Ovary (tissue), 9 donors: ENCODE measurements around the gene NSMCE1. TPM values are rescaled to one million over a fixed set of nuclear protein-coding genes. Genes with fewer than 3 reads are reported as not detected.

Experiments used
- DNase-seq, 5 donors: peaks; one replicate each; pipeline ENCODE4 v3.0.0-alpha.2; 2019 to 2020
- H3K27ac ChIP-seq, 2 donors: fragments of 200-600 bp; one replicate each; pipeline versions ENCODE4 v1.5.1 to v1.8.0; 2019 to 2022
- H3K27me3 ChIP-seq: fragments of 200-600 bp; one replicate; pipeline ENCODE4 v1.8.0; 2022
- H3K36me3 ChIP-seq: fragments of 200-600 bp; sonication (generic); one replicate; pipeline ENCODE4 v1.5.1; 2019
- H3K4me1 ChIP-seq: one replicate; pipeline ENCODE4 v1.8.1; 2013; ENCODE audit warnings: mild to moderate bottlenecking, moderate library complexity; ENCODE audit not compliant: insufficient read depth
- H3K4me3 ChIP-seq: fragments of 200-600 bp; sonication (generic); one replicate; pipeline ENCODE4 v1.5.1; 2017
- H3K9me3 ChIP-seq, 2 donors: fragments of 200-600 bp in 1 of 2; sonication (generic) in 1 of 2; one replicate each; pipeline versions ENCODE4 v1.5.1 to v1.8.1; 2013 to 2019; ENCODE audit warnings: mild to moderate bottlenecking in 1 of 2, moderate library complexity in 1 of 2
- EP300 ChIP-seq: sonication (generic); formaldehyde crosslinking; IDR thresholded peaks from one replicate; pipeline ENCODE4 v1.6.1; 2017; ENCODE audit warnings: antibody characterized with exemption
- POLR2A ChIP-seq: fragments of 450-650 bp; IDR thresholded peaks from one replicate; pipeline ENCODE4 v1.6.1; 2017; ENCODE audit warnings: antibody characterized with exemption, mild to moderate bottlenecking, moderate library complexity
- WGBS, 3 donors: extraction: QIAGEN DNeasy Blood & Tissue Kit in 1 of 3; methylation state at CpG; one replicate each; pipeline versions ENCODE4 v1.1.5 to v1.1.7; 2013 to 2017; 5-methylcytosine and 5-hydroxymethylcytosine counted together
- intact Hi-C, 4 donors: fragments of 100-400 bp; cut with DNase I; formaldehyde crosslinking; loops; one replicate each; pipeline versions ENCODE4 v1.11.0 to v1.15.1; 2022 to 2023
- polyA plus RNA-seq, 2 donors: library from polyadenylated mRNA; stranded (reverse); fragments of 200-250 nt in 1 of 2; fragments of 350-450 nt in 1 of 2; fragmentation: Illumina TruSeq in 1 of 2; extraction: RNeasy Lipid Tissue Mini Kit (QIAGEN cat#74804) in 1 of 2; gene quantifications; one replicate each; pipeline ENCODE4 v1.2.3, GENCODE V29; 2013 to 2014
- total RNA-seq, 7 donors: library from RNA; depleted of rRNA in 2 of 7; stranded (reverse); fragments of >200 nt in 2 of 7; fragmentation: NEBNext Ultra II Directional in 3 of 7; extraction: Animal tissue kit (Norgen Biotek cat#: 25700) in 3 of 7; gene quantifications; one replicate each; pipeline versions ENCODE4 v1.1.0 to v1.2.4, GENCODE V29; 2016 to 2023
- TF ChIP-seq, protein P1 (sequence below), 3 donors: fragments of 450-650 bp in 2 of 3; fragments of 200-600 bp in 1 of 3; IDR thresholded peaks; one replicate each; pipeline versions ENCODE4 v1.5.1 to v1.8.0; 2016 to 2022; ENCODE audit warnings: antibody characterized with exemption in 3 of 3, mild to moderate bottlenecking in 1 of 3
- donor health status: DM: no; HTN: no; CAD: no; lungs with moderate emphysema.
- donor health status: DM: no; HTN: no; CAD: no.
- donor health status: Bipolar disorder and iron deficiency.
- donor health status: DM: yes; HTN: yes; CAD: no.
- donor health status: DM: no; HTN: no; CAD: no.
- donor health status: DM: yes; HTN: yes; CAD: no.

The NSMCE1 gene
- total and polyA plus RNA-seq, 9 donors = 19.8 to 68.4 (median 51.2) TPM

- intact Hi-C loops = loop anchor here in 1 of 4 donors (2.0 kb wide), 1 partner anchor 131 kb away; no protein-coding TSS in a partner anchor
- H3K27me3 ChIP-seq = no peaks in the 10 kb centered on the region
- peak overlapping the region in 1 of 2 donors; percentile 21 for H3K27ac ChIP-seq
- peaks cover 15% of the 10 kb centered on the region for H3K4me1 ChIP-seq
- no peaks in the 10 kb centered on the region for H3K9me3 ChIP-seq
- no peak overlapping the region for H3K4me3 ChIP-seq
- TF ChIP-seq POLR2A (no peak), EP300 (no peak)
- TF ChIP-seq, protein P1, sequence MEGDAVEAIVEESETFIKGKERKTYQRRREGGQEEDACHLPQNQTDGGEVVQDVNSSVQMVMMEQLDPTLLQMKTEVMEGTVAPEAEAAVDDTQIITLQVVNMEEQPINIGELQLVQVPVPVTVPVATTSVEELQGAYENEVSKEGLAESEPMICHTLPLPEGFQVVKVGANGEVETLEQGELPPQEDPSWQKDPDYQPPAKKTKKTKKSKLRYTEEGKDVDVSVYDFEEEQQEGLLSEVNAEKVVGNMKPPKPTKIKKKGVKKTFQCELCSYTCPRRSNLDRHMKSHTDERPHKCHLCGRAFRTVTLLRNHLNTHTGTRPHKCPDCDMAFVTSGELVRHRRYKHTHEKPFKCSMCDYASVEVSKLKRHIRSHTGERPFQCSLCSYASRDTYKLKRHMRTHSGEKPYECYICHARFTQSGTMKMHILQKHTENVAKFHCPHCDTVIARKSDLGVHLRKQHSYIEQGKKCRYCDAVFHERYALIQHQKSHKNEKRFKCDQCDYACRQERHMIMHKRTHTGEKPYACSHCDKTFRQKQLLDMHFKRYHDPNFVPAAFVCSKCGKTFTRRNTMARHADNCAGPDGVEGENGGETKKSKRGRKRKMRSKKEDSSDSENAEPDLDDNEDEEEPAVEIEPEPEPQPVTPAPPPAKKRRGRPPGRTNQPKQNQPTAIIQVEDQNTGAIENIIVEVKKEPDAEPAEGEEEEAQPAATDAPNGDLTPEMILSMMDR (IDR thresholded peaks at IDR 0.05) = no peak
- WGBS, 3 donors = 58 to 65% (median 63%) methylated on average over 16 of the region's 16 CpGs
- H3K36me3 ChIP-seq = no peaks in the 10 kb centered on the region
- peak in 1 of 5 donors; percentile 36 for DNase-seq
Observed at GRCh38 chr16:27238016-27238587, 30.5 kb downstream of the NSMCE1 start.

DNA sequence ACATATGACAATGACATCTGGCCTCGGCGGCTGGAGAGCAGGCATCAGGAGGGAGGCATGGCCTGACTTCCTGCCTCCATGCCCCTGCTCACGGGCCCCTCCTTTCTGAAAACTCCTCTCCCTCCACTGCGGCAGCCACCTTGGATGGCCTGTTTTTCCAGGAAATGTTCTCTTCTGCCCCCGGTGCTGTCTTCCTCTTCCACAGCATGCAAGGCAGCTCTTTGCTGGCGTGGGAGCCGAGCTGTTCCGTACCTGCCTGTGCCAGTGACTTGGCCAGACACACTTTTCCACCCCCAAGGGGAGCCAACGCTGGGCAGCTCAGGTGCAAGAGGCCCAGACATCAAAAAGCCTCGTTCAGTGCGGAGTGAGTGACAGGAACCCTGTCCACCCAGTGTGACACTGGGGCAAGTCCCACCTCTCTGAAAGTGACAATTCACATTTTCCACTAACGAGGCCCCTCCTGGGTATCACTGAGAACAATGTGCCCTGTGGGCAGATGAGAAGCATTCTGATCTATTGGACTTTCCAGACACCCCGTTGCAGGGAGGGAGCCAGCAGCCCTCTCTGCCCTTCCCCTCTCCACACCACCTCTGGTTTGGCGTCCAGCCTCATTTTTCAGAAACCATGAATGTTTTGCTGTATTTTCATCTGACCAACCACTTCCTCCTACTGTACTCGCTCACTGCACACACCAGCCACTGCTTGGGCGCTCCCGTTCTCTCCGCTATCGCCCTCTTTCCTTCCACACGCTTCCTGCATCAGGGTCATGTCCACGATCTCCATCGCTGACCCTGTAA lies 31.2 kb downstream of the NSMCE1 start:
- Histone ChIP-seq H3K36me3 (no peaks in the 10 kb centered on the region), H3K27me3 (no peaks in the 10 kb centered on the region), H3K4me1 (peaks cover 12% of the 10 kb centered on the region), H3K4me3 (no peak overlapping the region), H3K9me3 (no peaks in the 10 kb centered on the region), H3K27ac (no peak overlapping the region)
- 67 to 78% (median 75%) methylated on average over 22 of the region's 22 CpGs for WGBS, 3 donors
- DNase-seq = peak in 1 of 5 donors; percentile 34
- TF ChIP-seq EP300 = no peak
- TF ChIP-seq POLR2A = no peak
- TF ChIP-seq, protein P1 (IDR thresholded peaks at IDR 0.05) = no peak
- intact Hi-C loops = loop anchor here in 1 of 4 donors (2.0 kb wide), 1 partner anchor 131 kb away; no protein-coding TSS in a partner anchor

DNA sequence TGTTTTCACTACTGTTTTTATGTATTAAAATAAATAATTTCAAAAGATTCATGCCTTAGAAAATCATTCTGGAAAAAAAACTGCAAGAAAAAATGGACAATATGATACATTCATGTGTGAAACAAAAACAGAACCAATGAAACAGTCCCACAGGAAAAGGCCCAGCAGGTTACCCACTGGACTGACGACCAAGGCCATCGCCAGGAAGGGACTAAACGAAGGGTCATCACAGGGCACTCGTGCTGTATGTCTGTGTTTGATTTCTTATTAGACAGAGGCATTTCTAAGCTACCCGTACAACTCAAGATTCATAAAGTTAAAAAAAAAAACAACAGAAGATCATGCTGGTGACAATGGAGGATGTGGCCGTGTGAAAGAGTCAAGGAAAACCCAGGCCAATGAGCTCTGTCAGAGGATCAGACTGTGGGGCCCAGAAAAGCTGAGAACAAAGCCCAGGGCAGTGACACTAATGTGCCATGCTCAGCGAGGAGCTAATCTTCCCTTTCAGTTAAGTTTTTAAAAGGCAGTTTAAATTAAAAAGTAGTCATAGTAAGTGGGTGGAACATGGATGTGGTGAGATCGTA lies 31.8 kb downstream of the NSMCE1 start:
- no peak overlapping the region for H3K4me3 ChIP-seq
- H3K27me3 ChIP-seq = no peaks in the 10 kb centered on the region
- WGBS, 3 donors = 85 to 87% (median 86%) methylated on average over 8 of the region's 8 CpGs
- intact Hi-C loops = no loop called here
- H3K9me3 ChIP-seq = no peaks in the 10 kb centered on the region
- peak in 1 of 5 donors; percentile 3 for DNase-seq
- TF ChIP-seq EP300 = no peak
- TF ChIP-seq, protein P1 (IDR thresholded peaks at IDR 0.05) = no peak
- TF ChIP-seq POLR2A = no peak
- no peak overlapping the region for H3K27ac ChIP-seq
- peaks cover 11% of the 10 kb centered on the region for H3K4me1 ChIP-seq
- H3K36me3 ChIP-seq = no peaks in the 10 kb centered on the region

DNA sequence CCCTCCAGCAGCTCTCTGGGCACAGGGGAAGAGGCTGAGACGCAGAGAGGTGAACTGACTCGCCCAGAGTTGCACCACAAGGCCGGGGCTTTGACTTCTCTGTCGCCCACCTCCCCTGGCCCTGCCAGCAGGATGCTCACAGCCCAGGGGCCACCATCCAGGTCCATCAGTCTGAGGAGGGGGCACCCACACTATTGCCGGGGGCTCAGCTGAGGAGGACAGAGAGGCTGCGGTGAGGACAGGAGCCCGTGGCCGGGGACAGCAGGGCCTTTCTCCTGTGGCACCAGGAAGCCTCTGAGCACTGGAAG lies 32.7 kb downstream of the NSMCE1 start:
- Histone ChIP-seq H3K4me3 (no peak overlapping the region), H3K36me3 (no peaks in the 10 kb centered on the region), H3K4me1 (peaks cover 7% of the 10 kb centered on the region), H3K9me3 (no peaks in the 10 kb centered on the region), H3K27me3 (no peaks in the 10 kb centered on the region), H3K27ac (peak overlapping the region in 1 of 2 donors; percentile 62)
- intact Hi-C loops = no loop called here
- 89 to 98% (median 94%) methylated on average over 8 of the region's 8 CpGs for whole genome bisulfite sequencing, 3 donors
- TF ChIP-seq, protein P1 (IDR thresholded peaks at IDR 0.05) = no peak
- TF ChIP-seq EP300 (no peak), POLR2A (no peak)
- DNase-seq = peak in 1 of 5 donors; percentile 37
